MM.1S (cell line): ENCODE results near the gene TET3.

Experiments
- EZH2 ChIP-seq: fragments of 300-600 bp; sonication (generic); optimal IDR thresholded peaks from 2 replicates; pipeline ENCODE3; 2017; ENCODE audit warnings: low read depth, mild to moderate bottlenecking, antibody characterized with exemption, low read length, mixed read lengths
- EZH2phosphoT487 ChIP-seq: fragments of 300-600 bp; sonication (generic); IDR thresholded peaks from 2 replicates; pipeline ENCODE4 v1.6.1; 2018; ENCODE audit warnings: antibody characterized with exemption, low read length
- TF ChIP-seq, protein P1 (sequence below): fragments of 300-600 bp; sonication (generic); IDR thresholded peaks from 2 replicates; pipeline ENCODE4 v1.5.1; 2016; ENCODE audit warnings: antibody characterized with exemption, low read length, mixed read lengths

DNA sequence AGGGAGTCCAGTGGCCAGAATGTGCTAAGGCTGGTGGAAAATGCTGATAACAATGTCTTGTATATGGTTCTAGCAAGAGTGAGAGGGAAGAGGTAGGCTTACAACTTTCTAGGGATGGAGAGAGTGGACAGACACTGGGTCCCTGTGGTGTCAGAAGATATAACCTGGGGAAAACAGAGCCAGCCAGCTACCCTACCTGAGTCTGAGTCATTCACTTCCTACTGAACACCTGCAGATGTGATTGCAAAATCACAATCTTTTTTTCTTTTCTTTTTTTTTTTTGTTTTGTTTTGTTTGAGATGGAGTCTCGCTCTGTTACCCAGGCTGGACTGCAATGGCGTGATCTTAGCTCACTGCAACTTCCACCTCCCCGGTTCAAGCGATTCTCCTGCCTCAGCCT, 7.3 kb downstream of the TET3 start:
- TF ChIP-seq EZH2 (no peak), EZH2phosphoT487 (no peak)
- TF ChIP-seq, protein P1, sequence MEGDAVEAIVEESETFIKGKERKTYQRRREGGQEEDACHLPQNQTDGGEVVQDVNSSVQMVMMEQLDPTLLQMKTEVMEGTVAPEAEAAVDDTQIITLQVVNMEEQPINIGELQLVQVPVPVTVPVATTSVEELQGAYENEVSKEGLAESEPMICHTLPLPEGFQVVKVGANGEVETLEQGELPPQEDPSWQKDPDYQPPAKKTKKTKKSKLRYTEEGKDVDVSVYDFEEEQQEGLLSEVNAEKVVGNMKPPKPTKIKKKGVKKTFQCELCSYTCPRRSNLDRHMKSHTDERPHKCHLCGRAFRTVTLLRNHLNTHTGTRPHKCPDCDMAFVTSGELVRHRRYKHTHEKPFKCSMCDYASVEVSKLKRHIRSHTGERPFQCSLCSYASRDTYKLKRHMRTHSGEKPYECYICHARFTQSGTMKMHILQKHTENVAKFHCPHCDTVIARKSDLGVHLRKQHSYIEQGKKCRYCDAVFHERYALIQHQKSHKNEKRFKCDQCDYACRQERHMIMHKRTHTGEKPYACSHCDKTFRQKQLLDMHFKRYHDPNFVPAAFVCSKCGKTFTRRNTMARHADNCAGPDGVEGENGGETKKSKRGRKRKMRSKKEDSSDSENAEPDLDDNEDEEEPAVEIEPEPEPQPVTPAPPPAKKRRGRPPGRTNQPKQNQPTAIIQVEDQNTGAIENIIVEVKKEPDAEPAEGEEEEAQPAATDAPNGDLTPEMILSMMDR = no peak
